A673 (cell line): Measurements from ENCODE around the gene MST1.

Experiments used
- EZH2 ChIP-seq: fragments of 200-600 bp; sonication (generic); IDR thresholded peaks from 2 replicates; pipeline ENCODE4 v1.6.1; 2017; ENCODE audit warnings: borderline replicate concordance, low read depth, mild to moderate bottlenecking, mixed read lengths, antibody characterized with exemption, low read length; ENCODE audit not compliant: poor library complexity, severe bottlenecking
- TF ChIP-seq, protein P1 (sequence below): fragments of 300-800, 200-600 bp; sonication (generic); conservative IDR thresholded peaks from 2 replicates; pipeline ENCODE4 v1.5.1; 2017; ENCODE audit warnings: low read depth, mild to moderate bottlenecking, antibody characterized with exemption, low read length, moderate library complexity, mixed read lengths

DNA sequence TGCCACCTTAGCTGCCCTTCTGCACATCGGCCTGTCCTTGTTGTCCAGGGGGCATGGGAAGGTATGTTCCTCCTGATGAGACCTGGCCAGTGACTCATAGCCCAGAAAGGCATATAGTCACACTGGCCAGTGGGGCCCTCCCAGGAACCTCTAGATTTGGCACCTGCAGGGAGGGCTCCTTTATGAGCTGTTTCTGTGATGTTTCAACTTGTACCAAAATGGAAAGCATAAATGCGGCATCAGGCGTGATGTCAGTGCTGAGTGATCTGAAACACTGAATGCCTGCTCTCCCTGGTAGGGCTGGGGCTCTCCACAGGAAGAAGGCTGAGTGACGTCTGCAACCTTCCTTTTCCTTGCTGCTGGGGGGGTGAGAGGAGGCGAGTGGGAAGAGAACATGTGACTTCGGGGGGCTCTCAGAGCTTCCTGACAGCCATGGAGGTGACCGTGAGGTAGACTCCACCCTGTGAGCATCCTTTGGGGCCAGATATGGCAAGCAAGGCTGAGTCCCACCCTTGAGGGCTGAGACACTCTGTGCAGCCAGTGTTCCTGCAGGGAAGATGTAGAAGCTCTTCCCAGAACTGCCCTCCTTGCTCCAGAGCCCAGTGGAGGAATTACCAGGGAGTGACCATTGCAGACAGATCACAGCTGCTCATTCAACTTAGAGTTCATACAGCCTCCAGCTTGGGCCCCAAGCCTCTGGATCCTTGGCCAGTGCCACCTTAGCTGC, 52.2 kb downstream of the MST1 start:
- TF ChIP-seq, protein P1, sequence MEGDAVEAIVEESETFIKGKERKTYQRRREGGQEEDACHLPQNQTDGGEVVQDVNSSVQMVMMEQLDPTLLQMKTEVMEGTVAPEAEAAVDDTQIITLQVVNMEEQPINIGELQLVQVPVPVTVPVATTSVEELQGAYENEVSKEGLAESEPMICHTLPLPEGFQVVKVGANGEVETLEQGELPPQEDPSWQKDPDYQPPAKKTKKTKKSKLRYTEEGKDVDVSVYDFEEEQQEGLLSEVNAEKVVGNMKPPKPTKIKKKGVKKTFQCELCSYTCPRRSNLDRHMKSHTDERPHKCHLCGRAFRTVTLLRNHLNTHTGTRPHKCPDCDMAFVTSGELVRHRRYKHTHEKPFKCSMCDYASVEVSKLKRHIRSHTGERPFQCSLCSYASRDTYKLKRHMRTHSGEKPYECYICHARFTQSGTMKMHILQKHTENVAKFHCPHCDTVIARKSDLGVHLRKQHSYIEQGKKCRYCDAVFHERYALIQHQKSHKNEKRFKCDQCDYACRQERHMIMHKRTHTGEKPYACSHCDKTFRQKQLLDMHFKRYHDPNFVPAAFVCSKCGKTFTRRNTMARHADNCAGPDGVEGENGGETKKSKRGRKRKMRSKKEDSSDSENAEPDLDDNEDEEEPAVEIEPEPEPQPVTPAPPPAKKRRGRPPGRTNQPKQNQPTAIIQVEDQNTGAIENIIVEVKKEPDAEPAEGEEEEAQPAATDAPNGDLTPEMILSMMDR = no peak
- no peak for TF ChIP-seq EZH2
